ENCODE data around the gene AGGF1.
"Not testable (repeated sequence)": the region's sequence is repeated elsewhere in the genome, so short reads cannot be mapped to it uniquely, and the experiment has no call there.

Gene AGGF1

DNA sequence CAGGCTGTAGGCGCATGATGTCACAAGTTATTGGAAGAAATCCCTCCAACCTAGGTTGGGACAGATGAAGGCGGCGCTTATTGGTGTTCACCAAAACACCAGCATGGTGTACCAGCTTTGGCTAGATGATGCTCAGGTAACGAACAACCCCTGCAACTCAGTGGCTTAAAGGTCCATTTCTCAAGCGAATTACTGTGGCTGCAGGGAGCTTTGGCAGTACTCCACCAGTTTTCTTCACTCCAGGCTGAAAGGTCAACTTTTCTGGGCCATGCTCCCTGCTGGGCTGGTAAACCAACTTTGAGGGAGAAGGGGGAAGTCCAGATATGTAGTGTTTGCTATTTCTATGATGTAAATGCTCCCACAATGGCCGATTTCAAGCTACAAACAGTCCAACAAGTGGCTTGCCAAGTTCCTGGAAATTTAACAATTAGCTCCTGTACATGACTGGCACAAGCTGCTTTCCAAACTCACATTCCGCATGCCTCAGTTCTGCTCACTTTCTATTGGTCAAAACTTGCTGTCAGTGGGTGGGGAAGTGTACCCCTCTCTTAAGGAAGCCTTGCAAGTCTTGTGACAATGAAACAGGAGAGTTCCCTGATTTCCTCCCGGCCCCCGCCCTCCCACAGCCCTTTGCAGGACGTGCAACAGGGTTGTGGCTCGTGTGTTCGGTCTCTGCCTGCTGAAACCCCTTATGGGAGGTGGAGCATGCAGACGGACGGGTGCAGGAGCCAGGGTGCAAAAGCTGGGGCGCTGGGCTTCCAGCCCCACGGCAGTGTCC, 57.5 kb downstream of the AGGF1 start:
- no peak for DNase-seq

DNA sequence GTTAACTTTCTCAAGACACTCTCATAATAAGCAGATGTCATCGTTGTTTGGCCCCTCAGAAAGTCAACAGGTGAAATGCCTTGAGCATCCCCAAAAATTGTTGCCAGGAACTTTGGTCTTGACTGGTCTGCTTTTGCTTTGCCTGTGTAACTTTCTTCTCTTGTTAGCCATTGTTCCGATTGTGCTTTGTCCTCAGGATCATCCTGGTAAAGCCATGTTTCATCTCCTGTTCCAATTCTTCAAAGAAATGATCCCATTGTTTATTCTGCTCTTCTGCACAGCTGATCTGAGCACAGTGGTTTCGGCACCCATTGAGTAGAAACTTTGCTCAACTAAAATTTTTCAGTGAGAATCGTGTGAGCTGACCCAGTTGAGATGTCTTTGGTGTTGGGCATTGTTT, 65.0 kb downstream of the AGGF1 start:
- DNase-seq = no peak

- no peak for DNase-seq
These were observed 71.1 kb downstream of the AGGF1 start for GRCh38 chr5:77101298-77101697.

DNA sequence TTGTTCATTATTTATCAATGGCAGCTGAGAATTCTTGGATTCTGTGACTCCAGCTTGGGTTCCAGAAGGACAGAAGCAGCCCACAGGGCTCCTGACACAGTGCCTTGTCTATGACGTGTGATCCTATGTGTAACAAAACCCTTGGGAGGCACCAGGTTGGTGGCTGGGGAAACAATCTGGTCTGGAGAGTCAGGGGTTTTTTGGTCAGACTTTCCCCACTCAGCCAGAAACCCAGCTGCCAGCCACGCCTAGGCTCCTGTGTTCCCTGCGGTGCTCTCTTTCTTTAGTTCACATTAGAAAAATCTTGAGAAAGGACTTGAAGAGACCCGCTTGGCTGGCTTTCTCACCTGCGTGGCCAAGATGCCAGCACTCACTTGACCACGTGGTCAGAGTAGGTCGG, 72.3 kb downstream of the AGGF1 start:
- no peak for DNase-seq

GRCh38 chr5:77103457-77103856, 73.3 kb downstream of the AGGF1 start:
- DNase-seq = no peak

DNA sequence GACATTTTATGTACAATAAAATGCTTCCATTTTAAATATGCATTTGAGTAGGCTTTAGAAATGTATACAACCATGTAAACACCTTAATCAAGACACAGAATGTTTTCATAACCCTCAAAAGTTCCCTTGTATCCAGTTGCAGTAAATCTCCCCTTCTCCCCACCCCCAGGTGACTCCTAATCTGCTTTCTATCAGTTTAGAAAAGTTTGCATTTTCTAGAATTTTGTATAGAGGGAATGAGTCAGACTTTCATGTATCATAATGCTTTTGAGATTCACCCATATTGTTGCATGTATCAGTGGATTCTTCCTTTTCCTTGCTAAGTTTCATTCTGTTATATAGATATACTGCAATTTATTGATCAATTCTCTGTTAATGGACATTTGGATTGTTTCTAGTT, 74.6 kb downstream of the AGGF1 start:
- no peak for DNase-seq

GRCh38 chr5:77107035-77107434, 76.8 kb downstream of the AGGF1 start:
- DNase-seq = not testable (repeated sequence)
